ES-I3 (cell line): Measurements from ENCODE around the gene TENM3.

Source experiments
- H3K36me3 ChIP-seq: 2 replicates; pipeline ENCODE4 v1.6.1; 2013; ENCODE audit warnings: mild to moderate bottlenecking, low read length, control low read depth, moderate library complexity; ENCODE audit not compliant: insufficient read depth
- H3K4me1 ChIP-seq: 2 replicates; pipeline ENCODE4 v1.6.1; 2013; ENCODE audit warnings: mild to moderate bottlenecking, control low read depth, low read length; ENCODE audit not compliant: insufficient read depth
- H3K9ac ChIP-seq: 2 replicates; pipeline ENCODE4 v1.6.1; 2013; ENCODE audit warnings: low read depth, mild to moderate bottlenecking, low read length, moderate library complexity
- H3K9me3 ChIP-seq: 2 replicates; pipeline ENCODE4 v1.6.1; 2013; ENCODE audit warnings: mild to moderate bottlenecking, low read length, moderate library complexity; ENCODE audit not compliant: control insufficient read depth, insufficient read depth

The TENM3 gene

GRCh38 chr4:182829196-182829595 lies 586.0 kb downstream of the TENM3 start:
- Histone ChIP-seq H3K4me1 (peaks cover 15% of the 10 kb centered on the region; the same call in 1 of the 2 replicates), H3K9ac (no peak overlapping the region), H3K36me3 (no peaks in the 10 kb centered on the region), H3K9me3 (no peaks in the 10 kb centered on the region)

DNA sequence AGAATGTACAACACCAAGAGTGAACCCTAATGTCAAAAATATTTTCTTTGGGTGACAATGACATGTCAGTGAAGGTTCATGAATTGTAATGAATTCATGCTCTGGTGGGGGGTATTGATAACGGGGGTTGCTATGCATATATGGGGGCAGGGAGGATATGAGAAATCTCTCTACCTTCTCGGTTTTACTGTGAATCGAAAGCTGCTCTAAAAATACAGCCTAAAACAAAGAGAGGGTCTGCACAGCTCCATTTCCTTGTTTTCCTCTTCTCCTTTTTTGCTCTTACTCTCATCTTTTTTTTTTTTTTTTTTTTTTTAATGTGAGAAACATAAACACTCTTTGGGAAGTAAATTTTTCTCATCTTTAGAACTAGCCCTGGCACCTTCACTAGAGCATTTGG lies 588.2 kb downstream of the TENM3 start:
- peaks cover 5% of the 10 kb centered on the region; the same call in 1 of the 2 replicates for H3K4me1 ChIP-seq
- no peaks in the 10 kb centered on the region for H3K9me3 ChIP-seq
- H3K9ac ChIP-seq: no peak overlapping the region
- H3K36me3 ChIP-seq: no peaks in the 10 kb centered on the region

- no peaks in the 10 kb centered on the region for H3K36me3 ChIP-seq
- H3K9me3 ChIP-seq: no peaks in the 10 kb centered on the region
- H3K9ac ChIP-seq: no peak overlapping the region
- no peaks in the 10 kb centered on the region; the same call in 1 of the 2 replicates for H3K4me1 ChIP-seq
These were observed 589.3 kb downstream of the TENM3 start for GRCh38 chr4:182832352-182833120.

DNA sequence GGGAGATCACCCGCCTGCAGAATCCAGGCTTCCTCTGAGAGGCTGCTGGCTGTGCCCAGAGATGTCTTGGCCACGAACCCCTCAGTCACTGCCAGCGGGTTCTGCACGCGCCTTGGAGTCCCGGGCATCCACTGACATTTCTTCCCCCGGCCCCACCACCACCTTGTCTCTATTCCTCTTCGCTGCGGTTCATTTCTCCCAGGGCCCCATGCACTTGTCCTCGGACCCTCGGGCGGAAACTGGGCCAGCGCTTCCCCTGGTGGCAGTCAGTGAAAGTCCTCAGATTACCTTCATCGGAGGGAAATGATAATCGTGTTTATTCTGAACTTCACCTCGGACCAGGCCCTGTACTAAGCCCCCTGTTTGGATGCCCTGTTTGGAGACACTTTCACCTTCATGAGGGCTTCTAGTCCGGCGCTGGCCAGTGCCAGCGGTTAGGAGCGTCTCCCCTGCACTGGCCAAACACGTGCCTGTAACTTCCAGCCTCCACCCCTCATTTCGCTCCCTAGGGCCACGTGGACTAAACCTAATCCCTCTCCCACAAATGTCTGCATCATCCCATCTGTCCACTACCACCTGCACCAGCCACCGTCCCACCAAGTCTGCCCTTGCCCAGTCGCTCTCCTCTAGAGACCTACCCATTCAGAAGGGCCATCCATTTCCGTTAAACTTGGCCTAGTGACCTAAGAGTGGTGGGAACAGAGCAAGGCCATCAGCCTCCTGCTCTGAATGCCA lies 592.0 kb downstream of the TENM3 start:
- Histone ChIP-seq H3K9ac (no peak overlapping the region), H3K9me3 (no peaks in the 10 kb centered on the region), H3K4me1 (no peaks in the 10 kb centered on the region), H3K36me3 (no peaks in the 10 kb centered on the region)

DNA sequence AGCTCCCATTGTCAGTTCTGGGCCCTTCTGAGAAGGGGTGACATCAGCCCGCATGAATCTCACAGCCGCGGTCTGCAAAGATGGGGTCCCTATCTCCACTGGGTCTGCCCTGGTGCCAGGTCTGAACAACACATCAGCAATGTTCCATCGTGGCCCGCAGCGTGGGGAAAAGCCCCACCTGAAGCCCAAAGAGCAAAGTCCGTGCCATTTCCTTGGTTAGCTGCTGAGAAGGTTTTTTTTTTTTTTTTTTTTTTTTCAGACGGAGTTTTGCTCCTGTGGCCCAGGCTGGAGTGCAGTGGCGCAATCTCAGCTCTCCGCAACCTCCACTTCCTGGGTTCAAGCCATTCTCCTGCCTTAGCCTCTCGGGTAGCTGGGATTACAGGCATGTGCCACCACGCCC lies 594.6 kb downstream of the TENM3 start:
- H3K9ac ChIP-seq: no peak overlapping the region
- no peaks in the 10 kb centered on the region for H3K9me3 ChIP-seq
- no peaks in the 10 kb centered on the region for H3K36me3 ChIP-seq
- H3K4me1 ChIP-seq: no peaks in the 10 kb centered on the region

DNA sequence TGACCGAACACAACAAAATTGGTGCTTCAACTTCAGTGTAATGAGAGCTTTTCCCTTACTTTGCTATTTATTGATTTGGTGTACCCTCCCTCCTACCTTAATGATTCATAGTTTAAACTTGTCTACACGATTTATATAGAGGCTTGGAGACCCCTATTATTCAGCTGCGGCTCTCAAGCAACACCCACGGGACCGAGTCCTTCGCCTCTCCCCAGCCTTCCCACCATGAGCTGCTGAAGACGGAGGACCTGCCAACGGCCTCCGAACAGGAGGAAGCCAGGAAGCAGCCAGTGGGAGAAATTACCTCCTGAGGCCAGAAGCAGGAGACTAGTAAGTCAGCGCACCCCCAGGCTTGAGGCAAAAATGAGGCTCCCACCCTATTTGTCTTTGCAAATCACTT lies 595.3 kb downstream of the TENM3 start:
- Histone ChIP-seq H3K36me3 (no peaks in the 10 kb centered on the region), H3K4me1 (no peaks in the 10 kb centered on the region), H3K9ac (no peak overlapping the region), H3K9me3 (no peaks in the 10 kb centered on the region)

DNA sequence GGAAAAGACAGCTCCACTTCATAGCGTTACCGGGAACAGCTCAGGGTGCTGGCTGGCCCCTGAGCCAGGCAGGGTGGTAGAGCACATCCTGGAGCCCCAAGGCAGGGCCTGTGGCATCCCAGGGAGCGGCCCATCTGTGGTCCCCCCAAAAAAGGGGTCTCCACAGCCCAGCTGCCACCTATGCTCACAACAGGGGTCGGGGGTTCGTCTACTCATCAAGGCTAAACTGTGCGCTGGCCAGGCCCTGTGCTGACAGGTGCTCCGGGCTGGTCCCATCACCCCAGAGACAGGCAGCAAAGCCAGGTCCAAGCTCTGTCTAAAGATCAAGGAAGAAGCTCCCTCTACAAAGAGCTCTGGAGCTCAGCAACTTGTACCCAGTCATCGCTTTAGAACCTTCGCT lies 596.1 kb downstream of the TENM3 start:
- H3K4me1 ChIP-seq: no peaks in the 10 kb centered on the region
- H3K9me3 ChIP-seq: no peaks in the 10 kb centered on the region
- no peak overlapping the region for H3K9ac ChIP-seq
- H3K36me3 ChIP-seq: no peaks in the 10 kb centered on the region

DNA sequence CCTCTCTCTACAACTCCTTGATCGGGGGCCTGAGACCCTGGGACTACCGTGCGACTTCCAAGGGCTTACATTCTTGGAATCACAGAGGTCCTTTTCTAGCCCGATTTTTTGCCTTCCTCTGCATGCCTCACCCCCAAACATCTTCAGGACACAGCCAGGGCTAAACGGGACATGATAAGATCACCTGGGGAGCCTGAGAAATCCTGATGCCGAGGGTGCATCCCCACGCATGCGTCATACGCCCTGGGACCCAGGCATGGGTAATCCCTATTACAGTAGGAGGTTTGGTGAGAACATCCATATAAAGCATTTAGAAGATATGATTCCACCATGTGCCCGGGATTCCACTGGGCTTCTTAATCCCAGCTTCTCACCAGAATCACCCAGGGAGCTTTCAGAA lies 596.9 kb downstream of the TENM3 start:
- no peak overlapping the region for H3K9ac ChIP-seq
- no peaks in the 10 kb centered on the region for H3K4me1 ChIP-seq
- no peaks in the 10 kb centered on the region for H3K36me3 ChIP-seq
- no peaks in the 10 kb centered on the region for H3K9me3 ChIP-seq

GRCh38 chr4:182842104-182842600 lies 599.0 kb downstream of the TENM3 start:
- no peaks in the 10 kb centered on the region for H3K9me3 ChIP-seq

GRCh38 chr4:182842759-182843390 lies 599.7 kb downstream of the TENM3 start:
- Histone ChIP-seq H3K4me1 (no peaks in the 10 kb centered on the region), H3K9me3 (no peaks in the 10 kb centered on the region), H3K36me3 (no peaks in the 10 kb centered on the region), H3K9ac (no peak overlapping the region)

More at GRCh38 chr4:182842104-182842600, 599.0 kb downstream of the TENM3 start:
- no peaks in the 10 kb centered on the region for H3K4me1 ChIP-seq
- H3K36me3 ChIP-seq: no peaks in the 10 kb centered on the region
- H3K9ac ChIP-seq: no peak overlapping the region

- H3K9ac ChIP-seq: no peak overlapping the region
- no peaks in the 10 kb centered on the region for H3K4me1 ChIP-seq
- H3K9me3 ChIP-seq: no peaks in the 10 kb centered on the region
- no peaks in the 10 kb centered on the region for H3K36me3 ChIP-seq
These were observed 600.7 kb downstream of the TENM3 start for GRCh38 chr4:182843808-182844325.

DNA sequence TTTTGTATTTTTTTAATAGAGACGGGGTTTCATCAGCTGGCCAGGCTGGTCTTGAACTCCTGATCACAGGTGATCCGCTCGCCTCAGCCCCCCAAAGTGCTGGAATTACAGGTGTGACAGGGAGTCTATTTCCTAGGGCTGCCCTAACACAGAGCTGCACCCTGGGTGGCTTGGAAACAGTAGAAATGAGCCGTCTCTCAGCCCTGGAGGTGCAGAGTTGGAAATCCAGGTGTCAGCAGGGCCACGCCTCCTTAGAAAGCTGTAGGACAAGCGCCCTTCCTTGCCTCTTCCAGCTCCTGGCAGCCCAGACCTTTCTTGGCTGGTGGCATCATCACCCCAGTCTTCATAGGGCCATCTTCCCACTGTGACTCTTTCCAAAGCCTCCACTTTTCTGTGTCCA lies 602.4 kb downstream of the TENM3 start:
- Histone ChIP-seq H3K36me3 (no peaks in the 10 kb centered on the region), H3K9me3 (no peaks in the 10 kb centered on the region)

GRCh38 chr4:182846036-182846435 lies 602.8 kb downstream of the TENM3 start:
- Histone ChIP-seq H3K9me3 (no peaks in the 10 kb centered on the region), H3K9ac (no peak overlapping the region), H3K36me3 (no peaks in the 10 kb centered on the region), H3K4me1 (no peaks in the 10 kb centered on the region)

More for the DNA sequence above, 602.4 kb downstream of the TENM3 start:
- H3K4me1 ChIP-seq: no peaks in the 10 kb centered on the region
- no peak overlapping the region for H3K9ac ChIP-seq
